Activated CD8-positive, alpha-beta T cell treated with anti-CD3 and anti-CD28 coated beads for 36 hours (primary cell): ENCODE measurements around the gene CDH11. TPM values are rescaled to one million over a fixed set of nuclear protein-coding genes. Genes with fewer than 3 reads are reported as not detected.

Experiments used
- ATAC-seq: fragments of 200-7000 bp; cut with Tn5 transposase; one replicate; pipeline ENCODE4 v1.10.0; 2021; ENCODE audit warnings: mild to moderate bottlenecking, moderate library complexity
- CTCF ChIA-PET: fragments of 350-600 bp; sonication (Branson Sonifier 250); formaldehyde crosslinking; loops from one replicate; lab custom pipeline; 2021; ENCODE audit warnings: antibody characterized with exemption; lab: Charles Lee
- POLR2A ChIA-PET: fragments of 350-600 bp; sonication (Branson Sonifier 250); formaldehyde crosslinking; loops from one replicate; lab custom pipeline; 2021; ENCODE audit warnings: antibody characterized with exemption; lab: Charles Lee
- DNase-seq: peaks from one replicate; pipeline ENCODE4 v3.0.0-alpha.2; 2020
- H3K27ac Mint-ChIP-seq: one replicate; pipeline ENCODE4 v1.8.0; 2021; ENCODE audit warnings: mild to moderate bottlenecking, mixed read lengths
- H3K27me3 Mint-ChIP-seq: one replicate; pipeline ENCODE4 v1.8.0; 2021; ENCODE audit warnings: mixed read lengths
- H3K36me3 Mint-ChIP-seq: one replicate; pipeline ENCODE4 v1.8.0; 2021; ENCODE audit warnings: low read depth, mixed read lengths
- H3K4me1 Mint-ChIP-seq: one replicate; pipeline ENCODE4 v1.8.0; 2021; ENCODE audit warnings: low read depth, mixed read lengths
- H3K4me3 Mint-ChIP-seq: one replicate; pipeline ENCODE4 v1.8.0; 2021; ENCODE audit warnings: mild to moderate bottlenecking, moderate library complexity, mixed read lengths
- H3K9me3 Mint-ChIP-seq: one replicate; pipeline ENCODE4 v1.8.0; 2021; ENCODE audit warnings: mixed read lengths
- CTCF ChIP-seq: fragments of 200-600 bp; IDR thresholded peaks from one replicate; pipeline ENCODE4 v1.8.0; 2022; ENCODE audit warnings: antibody characterized with exemption, mild to moderate bottlenecking
- intact Hi-C: fragments of 100-400 bp; cut with micrococcal nuclease; formaldehyde crosslinking; loops from one replicate; pipeline ENCODE4 v1.10.0; 2022
- total RNA-seq, 2 experiments: library from RNA; stranded (reverse); gene quantifications; one replicate each; pipeline ENCODE4 v1.2.3, GENCODE V29; 2021

CDH11 gene
- total RNA-seq, 2 experiments from 2014 or later = not detected

- CTCF ChIA-PET = no interaction called here
- Mint-ChIP-seq H3K4me3 (no peak overlapping the region), H3K27ac (no peak overlapping the region), H3K4me1 (no peaks in the 10 kb centered on the region), H3K9me3 (peaks cover 13% of the 10 kb centered on the region), H3K27me3 (no peaks in the 10 kb centered on the region), H3K36me3 (no peaks in the 10 kb centered on the region)
- no peak for ATAC-seq
- intact Hi-C loops = no loop called here
- no peak for DNase-seq
- no peak for TF ChIP-seq CTCF
- POLR2A ChIA-PET = interaction anchor here (0.6 kb wide), 1 partner anchor 1542 kb away, joined by 3 read pairs; no protein-coding TSS in a partner anchor
Measured at GRCh38 chr16:64950731-64951130, 171.1 kb downstream of the CDH11 start.

- CTCF ChIA-PET = no interaction called here
- H3K4me1 Mint-ChIP-seq = no peaks in the 10 kb centered on the region
- ATAC-seq (no peak), DNase-seq (no peak)
- TF ChIP-seq CTCF = no peak
- H3K27ac Mint-ChIP-seq = no peak overlapping the region
- no peaks in the 10 kb centered on the region for H3K36me3 Mint-ChIP-seq
- H3K9me3 Mint-ChIP-seq = peaks cover 13% of the 10 kb centered on the region
- POLR2A ChIA-PET = no interaction called here
- no peak overlapping the region for H3K4me3 Mint-ChIP-seq
- H3K27me3 Mint-ChIP-seq = no peaks in the 10 kb centered on the region
- intact Hi-C loops = no loop called here
Measured at GRCh38 chr16:64950262-64950661, 171.6 kb downstream of the CDH11 start.

- intact Hi-C loops = no loop called here
Measured at GRCh38 chr16:64948056-64948455, 173.8 kb downstream of the CDH11 start.

GRCh38 chr16:64947651-64948050, 174.2 kb downstream of the CDH11 start:
- no peaks in the 10 kb centered on the region for H3K36me3 Mint-ChIP-seq
- intact Hi-C loops = no loop called here
- no peak for ATAC-seq
- H3K4me3 Mint-ChIP-seq = no peak overlapping the region
- no peaks in the 10 kb centered on the region for H3K27me3 Mint-ChIP-seq
- POLR2A ChIA-PET = no interaction called here
- H3K9me3 Mint-ChIP-seq = peaks cover 20% of the 10 kb centered on the region
- CTCF ChIA-PET = no interaction called here
- TF ChIP-seq CTCF = no peak
- H3K4me1 Mint-ChIP-seq = no peaks in the 10 kb centered on the region
- no peak overlapping the region for H3K27ac Mint-ChIP-seq
- DNase-seq = no peak

More at GRCh38 chr16:64948056-64948455, 173.8 kb downstream of the CDH11 start:
- H3K36me3 Mint-ChIP-seq = no peaks in the 10 kb centered on the region
- POLR2A ChIA-PET = no interaction called here
- no peaks in the 10 kb centered on the region for H3K27me3 Mint-ChIP-seq
- CTCF ChIA-PET = no interaction called here
- peaks cover 20% of the 10 kb centered on the region for H3K9me3 Mint-ChIP-seq
- DNase-seq (no peak), ATAC-seq (no peak)
- no peak for TF ChIP-seq CTCF
- no peak overlapping the region for H3K4me3 Mint-ChIP-seq
- H3K27ac Mint-ChIP-seq = no peak overlapping the region
- H3K4me1 Mint-ChIP-seq = no peaks in the 10 kb centered on the region

GRCh38 chr16:64933885-64934284, 188.0 kb downstream of the CDH11 start:
- ATAC-seq (no peak), DNase-seq (no peak)
- Mint-ChIP-seq H3K27ac (no peak overlapping the region), H3K36me3 (no peaks in the 10 kb centered on the region), H3K27me3 (no peaks in the 10 kb centered on the region), H3K9me3 (peaks cover 5% of the 10 kb centered on the region), H3K4me1 (no peaks in the 10 kb centered on the region), H3K4me3 (no peak overlapping the region)
- ChIA-PET POLR2A (no interaction called here), CTCF (no interaction called here)
- intact Hi-C loops = no loop called here
- no peak for TF ChIP-seq CTCF
